ENCODE data around the gene SYVN1.

SYVN1 gene

GRCh38 chr11:65084598-65085375, 49.5 kb downstream of the SYVN1 start:
- no peak for DNase-seq

GRCh38 chr11:65083834-65084597, 50.3 kb downstream of the SYVN1 start, which contains the start of the genes CDCA5 and ZFPL1:
Gene CDCA5, minus strand, starts transcription at chr11:65084040. Its CDS starts 62 bp downstream, at chr11:65083978.
Gene ZFPL1, plus strand, starts transcription at chr11:65084222. Its CDS starts 477 bp downstream, at chr11:65084699.
- peak; percentile 67 for DNase-seq

- no peak for DNase-seq
Measured at GRCh38 chr11:65083134-65083833, 51.0 kb downstream of the SYVN1 start.

GRCh38 chr11:65078786-65079342, 55.5 kb downstream of the SYVN1 start:
- DNase-seq = no peak

- no peak for DNase-seq
Measured at GRCh38 chr11:65078151-65078550, 56.2 kb downstream of the SYVN1 start.

- no peak for DNase-seq
Measured at GRCh38 chr11:65077451-65077850, 56.9 kb downstream of the SYVN1 start.
